PFSK-1 (cell line): ENCODE measurements around the gene SYF2.

Experiments
- FOXP2 ChIP-seq: optimal IDR thresholded peaks from 2 replicates; pipeline ENCODE3; 2011; ENCODE audit warnings: borderline replicate concordance, control low read depth, inconsistent platforms; ENCODE audit not compliant: insufficient read depth; ENCODE audit errors: extremely low read length, extremely low read depth
- POLR2AphosphoS5 ChIP-seq: IDR thresholded peaks from 2 replicates; pipeline ENCODE4 v1.6.1; 2012; ENCODE audit warnings: low read depth, mild to moderate bottlenecking, control low read depth, low read length, moderate library complexity
- SIN3A ChIP-seq: IDR thresholded peaks from 2 replicates; pipeline ENCODE4 v1.6.1; 2012; ENCODE audit warnings: mild to moderate bottlenecking, low read length, moderate library complexity, borderline replicate concordance; ENCODE audit not compliant: insufficient read depth
- TAF1 ChIP-seq: IDR thresholded peaks from 2 replicates; pipeline ENCODE4 v1.6.1; 2012; ENCODE audit warnings: low read length, control low read depth, borderline replicate concordance; ENCODE audit not compliant: insufficient read depth
- TF ChIP-seq, protein P1 (sequence below), 2 experiments: IDR thresholded peaks; 2 replicates each; pipeline versions ENCODE4 v1.6.1 to v1.8.0; 2011 to 2012; ENCODE audit warnings: low read depth in 2 of 2, low read length in 2 of 2, control low read depth in 1 of 2, inconsistent platforms in 1 of 2, mild to moderate bottlenecking in 1 of 2, moderate library complexity in 1 of 2; ENCODE audit not compliant: insufficient read depth in 1 of 2

DNA sequence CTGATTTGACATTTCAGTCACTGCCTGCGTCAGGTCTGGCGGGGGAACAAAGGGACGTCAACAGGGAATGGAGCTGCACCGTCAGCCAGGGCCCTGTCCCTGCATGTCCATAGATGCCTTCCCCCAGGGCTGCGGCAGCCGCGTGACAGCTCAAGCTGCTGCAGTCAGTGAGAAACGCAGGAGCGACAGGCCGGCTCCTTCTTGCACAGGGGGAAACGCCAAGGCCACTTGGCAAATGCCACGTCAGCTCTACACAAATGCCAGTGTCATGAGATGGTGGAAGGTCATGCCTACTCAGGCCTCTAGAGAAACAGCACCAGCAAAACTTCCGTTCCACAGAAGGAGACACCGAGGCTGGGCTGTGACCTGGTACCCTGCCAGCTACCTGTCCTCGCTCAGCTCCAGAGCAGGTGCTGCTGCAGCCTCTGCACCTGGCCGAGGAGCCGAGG is 37.7 kb downstream of the SYF2 start:
- TF ChIP-seq, protein P1, sequence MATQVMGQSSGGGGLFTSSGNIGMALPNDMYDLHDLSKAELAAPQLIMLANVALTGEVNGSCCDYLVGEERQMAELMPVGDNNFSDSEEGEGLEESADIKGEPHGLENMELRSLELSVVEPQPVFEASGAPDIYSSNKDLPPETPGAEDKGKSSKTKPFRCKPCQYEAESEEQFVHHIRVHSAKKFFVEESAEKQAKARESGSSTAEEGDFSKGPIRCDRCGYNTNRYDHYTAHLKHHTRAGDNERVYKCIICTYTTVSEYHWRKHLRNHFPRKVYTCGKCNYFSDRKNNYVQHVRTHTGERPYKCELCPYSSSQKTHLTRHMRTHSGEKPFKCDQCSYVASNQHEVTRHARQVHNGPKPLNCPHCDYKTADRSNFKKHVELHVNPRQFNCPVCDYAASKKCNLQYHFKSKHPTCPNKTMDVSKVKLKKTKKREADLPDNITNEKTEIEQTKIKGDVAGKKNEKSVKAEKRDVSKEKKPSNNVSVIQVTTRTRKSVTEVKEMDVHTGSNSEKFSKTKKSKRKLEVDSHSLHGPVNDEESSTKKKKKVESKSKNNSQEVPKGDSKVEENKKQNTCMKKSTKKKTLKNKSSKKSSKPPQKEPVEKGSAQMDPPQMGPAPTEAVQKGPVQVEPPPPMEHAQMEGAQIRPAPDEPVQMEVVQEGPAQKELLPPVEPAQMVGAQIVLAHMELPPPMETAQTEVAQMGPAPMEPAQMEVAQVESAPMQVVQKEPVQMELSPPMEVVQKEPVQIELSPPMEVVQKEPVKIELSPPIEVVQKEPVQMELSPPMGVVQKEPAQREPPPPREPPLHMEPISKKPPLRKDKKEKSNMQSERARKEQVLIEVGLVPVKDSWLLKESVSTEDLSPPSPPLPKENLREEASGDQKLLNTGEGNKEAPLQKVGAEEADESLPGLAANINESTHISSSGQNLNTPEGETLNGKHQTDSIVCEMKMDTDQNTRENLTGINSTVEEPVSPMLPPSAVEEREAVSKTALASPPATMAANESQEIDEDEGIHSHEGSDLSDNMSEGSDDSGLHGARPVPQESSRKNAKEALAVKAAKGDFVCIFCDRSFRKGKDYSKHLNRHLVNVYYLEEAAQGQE (IDR thresholded peaks at IDR 0.05; ENCODE audit: insufficient read depth in 1 of 2, low read depth in 2 of 2, low read length in 2 of 2), result no peak
- TF ChIP-seq SIN3A (no peak), POLR2AphosphoS5 (no peak), FOXP2 (no peak), TAF1 (no peak)
